ENCODE data around the gene CD47.
A peak's percentile ranks its signal among the peaks of the same experiment; 100 is the strongest.

Gene CD47

DNA sequence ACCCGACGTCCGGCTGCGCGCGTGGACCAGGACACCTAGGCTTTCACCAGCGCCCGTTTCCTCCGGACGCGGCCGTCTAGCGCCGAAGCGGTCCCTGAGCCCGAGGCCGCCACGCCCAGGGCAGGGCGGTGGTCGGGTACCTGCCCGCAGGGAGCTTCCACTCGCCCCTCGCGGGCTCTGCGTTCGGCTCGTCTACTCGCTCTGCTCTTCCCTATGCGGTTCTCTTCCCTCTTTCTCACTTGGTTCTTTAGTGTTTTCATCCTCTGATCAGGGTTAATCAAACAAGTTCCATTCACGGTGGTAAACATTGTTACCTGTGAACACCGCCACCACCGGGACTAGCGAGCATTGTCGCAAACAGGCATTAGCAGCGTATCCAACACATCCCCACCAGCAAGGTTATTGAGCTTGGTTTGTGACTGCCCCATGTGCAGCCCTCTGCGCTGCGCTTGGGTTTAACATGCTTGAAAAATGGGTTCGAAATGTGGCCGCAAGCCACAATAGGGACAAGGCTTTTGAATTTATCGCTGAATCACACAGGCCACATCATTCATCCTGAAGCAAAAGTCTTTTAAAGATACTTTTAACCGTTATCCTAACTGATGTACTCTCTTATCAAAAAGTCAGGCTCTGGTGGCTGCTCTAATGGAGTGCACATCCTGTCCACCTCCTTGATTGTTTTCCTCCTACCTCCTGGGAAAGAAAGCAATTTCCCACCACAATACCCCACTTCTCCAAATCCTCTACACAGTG lies 843 bp upstream of the CD47 start:
- no peak for DNase-seq (ENCODE audit: low spot score)

GRCh38 chr3:108090049-108090700 lies 656 bp downstream of the CD47 start:
- DNase-seq (ENCODE audit: low spot score), result peak; percentile 56

DNA sequence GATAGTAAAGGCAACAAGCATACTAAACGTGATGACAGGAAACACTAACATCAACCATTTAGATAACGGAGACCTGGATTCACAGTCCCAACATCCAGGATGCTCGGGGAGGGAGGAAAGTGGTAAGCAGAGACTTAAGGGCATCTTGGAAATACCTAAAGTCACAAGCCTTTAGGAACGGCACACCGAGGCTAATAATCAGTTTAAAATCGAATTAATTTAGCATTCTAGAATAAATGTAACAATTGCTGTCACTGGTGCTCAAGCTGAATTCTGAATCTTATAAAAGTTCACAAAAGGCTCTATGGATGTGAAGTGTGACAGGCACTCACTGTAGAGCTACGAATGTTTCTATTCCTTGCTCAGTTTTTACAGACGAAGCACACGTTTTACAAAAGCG lies 1.3 kb downstream of the CD47 start:
- peak; percentile 20 for DNase-seq (ENCODE audit: low spot score)

GRCh38 chr3:108088697-108089096 lies 2.1 kb downstream of the CD47 start:
- DNase-seq (ENCODE audit: low spot score), result no peak

DNA sequence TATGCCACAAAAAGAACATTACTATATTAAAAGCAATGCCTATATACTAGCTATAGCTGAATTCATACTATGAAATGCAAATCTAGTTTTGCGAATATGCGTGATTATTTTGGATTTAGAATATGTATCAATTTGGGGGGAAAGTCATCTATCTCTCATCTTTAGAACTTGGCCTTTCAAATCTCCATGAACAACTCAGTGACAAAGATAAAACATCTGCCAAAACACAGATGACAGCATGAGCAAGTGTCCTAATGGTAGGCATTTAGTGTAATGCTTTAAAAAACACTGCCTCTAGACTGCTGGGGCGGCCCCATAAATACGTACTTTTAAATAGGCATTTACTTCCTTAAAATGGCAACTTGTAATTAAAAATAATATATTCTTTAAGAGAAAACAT lies 2.7 kb downstream of the CD47 start:
- no peak for DNase-seq (ENCODE audit: low spot score)

GRCh38 chr3:108086653-108087052 lies 4.2 kb downstream of the CD47 start:
- DNase-seq (ENCODE audit: low spot score), result no peak

DNA sequence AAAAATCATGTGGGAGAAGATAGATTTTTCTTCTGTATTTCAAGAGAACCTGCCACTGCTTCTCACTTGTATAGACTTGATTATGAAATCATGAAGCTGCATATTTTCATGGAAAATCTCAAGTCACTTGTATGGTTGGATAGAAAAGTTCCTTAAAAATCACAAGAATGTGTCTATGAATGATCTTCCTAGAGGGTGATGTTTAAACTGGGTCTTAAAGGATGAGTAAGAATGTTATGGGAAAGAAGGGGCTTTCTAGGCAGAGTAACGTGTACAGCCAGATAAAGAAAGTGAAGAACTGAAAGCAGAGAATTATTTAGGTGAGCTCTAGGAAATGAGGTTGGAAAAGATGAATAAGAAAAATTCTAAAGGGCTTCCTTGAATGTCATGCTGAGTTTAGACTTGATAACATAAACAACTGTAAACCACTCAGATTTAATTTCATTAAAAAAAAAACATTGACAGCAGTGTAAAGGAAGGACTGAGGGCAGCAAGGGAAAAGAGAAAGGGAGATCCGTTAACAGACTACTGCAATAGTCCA lies 5.0 kb downstream of the CD47 start:
- DNase-seq (ENCODE audit: low spot score), result no peak

DNA sequence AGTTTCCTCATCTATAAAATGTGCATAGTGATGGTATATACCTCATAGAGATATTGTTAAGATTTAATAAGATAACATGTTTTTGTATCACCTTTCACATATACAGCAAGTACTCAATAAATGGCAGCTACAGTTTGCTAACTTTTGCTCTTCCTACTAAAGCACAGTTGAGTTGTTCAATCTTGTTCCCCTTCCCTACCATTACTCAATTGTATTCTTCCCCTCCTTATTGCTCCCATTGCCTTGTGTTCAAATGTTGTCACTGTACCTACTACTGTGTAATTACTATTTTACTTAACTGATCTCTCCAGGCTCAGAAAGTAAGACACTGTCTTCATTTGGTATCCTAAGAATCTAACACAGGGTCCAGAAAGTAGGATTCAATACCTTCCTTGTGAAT lies 5.5 kb downstream of the CD47 start:
- DNase-seq (ENCODE audit: low spot score), result no peak

DNA sequence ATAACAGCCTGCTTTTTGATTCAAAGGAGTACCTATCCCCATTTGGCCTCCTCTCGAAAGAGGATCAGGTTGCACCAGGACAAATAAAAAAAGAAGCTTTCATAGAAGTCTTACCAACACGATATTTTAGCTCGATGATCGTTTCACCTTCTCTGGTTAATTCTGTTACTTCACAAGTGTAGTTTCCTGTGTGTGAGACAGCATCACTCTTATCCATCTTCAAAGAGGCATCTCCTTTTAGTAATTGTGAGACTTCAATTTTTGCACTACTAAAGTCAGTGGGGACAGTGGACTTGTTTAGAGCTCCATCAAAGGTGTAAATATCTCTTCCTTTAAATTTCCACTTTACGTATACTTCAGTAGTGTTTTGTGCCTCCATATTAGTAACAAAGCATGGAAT lies 11.0 kb downstream of the CD47 start:
- DNase-seq (ENCODE audit: low spot score), result no peak

GRCh38 chr3:108079043-108079442 lies 11.8 kb downstream of the CD47 start:
- DNase-seq (ENCODE audit: low spot score), result no peak

- DNase-seq (ENCODE audit: low spot score), result no peak
Observed at GRCh38 chr3:108076564-108076963, 14.3 kb downstream of the CD47 start.

GRCh38 chr3:108073764-108074431 lies 16.9 kb downstream of the CD47 start:
- DNase-seq (ENCODE audit: low spot score), result no peak

GRCh38 chr3:108071368-108071767 lies 19.5 kb downstream of the CD47 start:
- DNase-seq (ENCODE audit: low spot score), result no peak

- DNase-seq (ENCODE audit: low spot score), result no peak
Observed at GRCh38 chr3:108070356-108070755, 20.5 kb downstream of the CD47 start.

GRCh38 chr3:108067768-108068167 lies 23.1 kb downstream of the CD47 start:
- DNase-seq (ENCODE audit: low spot score), result no peak

- no peak for DNase-seq (ENCODE audit: low spot score)
Observed at GRCh38 chr3:108065096-108065495, 25.7 kb downstream of the CD47 start.

DNA sequence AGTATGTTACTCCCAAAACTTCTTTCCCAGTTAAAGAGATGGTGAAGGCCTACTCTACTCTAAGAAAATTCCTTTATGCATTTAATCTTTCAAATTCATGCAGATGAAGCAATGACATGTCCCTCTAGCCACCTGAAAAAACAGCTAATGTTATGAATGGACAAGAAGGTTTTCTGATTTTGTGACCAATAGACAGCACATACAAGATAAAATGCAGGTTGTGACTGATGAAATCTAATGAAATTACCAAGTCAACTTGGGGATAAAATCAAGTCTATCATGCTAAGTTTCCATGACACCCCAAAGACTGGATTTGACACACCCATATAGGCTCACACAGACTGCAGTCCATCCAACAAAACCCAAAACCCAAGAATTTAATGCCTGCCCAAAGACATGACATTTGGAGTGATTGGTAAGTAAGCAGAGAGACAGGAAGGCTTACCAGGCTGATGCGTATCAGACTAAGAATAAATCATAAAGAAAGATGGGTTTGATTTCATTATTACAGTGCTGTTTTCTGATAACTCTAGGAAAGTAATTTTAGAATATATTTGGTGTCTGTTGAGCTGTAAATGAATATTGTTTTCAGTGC lies 26.4 kb downstream of the CD47 start:
- no peak for DNase-seq (ENCODE audit: low spot score)

GRCh38 chr3:108062051-108062450 lies 28.8 kb downstream of the CD47 start:
- no peak for DNase-seq (ENCODE audit: low spot score)

- DNase-seq (ENCODE audit: low spot score), result no peak
Observed at GRCh38 chr3:108060331-108060730, 30.5 kb downstream of the CD47 start.

GRCh38 chr3:108055931-108056330 lies 34.9 kb downstream of the CD47 start:
- DNase-seq (ENCODE audit: low spot score), result no peak

DNA sequence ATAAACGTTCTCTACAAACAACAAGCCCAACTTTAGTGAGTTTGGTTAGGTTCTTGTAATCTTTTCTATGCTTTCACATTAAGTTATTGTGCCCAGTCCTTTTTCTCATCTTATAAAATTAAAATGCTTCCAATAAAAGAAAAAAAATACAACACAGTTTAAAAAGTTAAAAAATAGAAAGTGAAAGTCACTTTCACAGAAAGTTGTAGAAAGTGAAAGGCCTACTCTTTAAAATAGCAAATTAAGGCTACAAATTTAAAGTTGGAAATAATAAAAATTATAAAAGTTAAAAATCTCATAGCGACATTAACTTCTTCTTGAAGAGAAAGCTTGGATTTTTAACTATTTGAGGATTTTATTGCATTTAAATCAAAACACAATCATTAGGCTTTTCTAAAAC lies 35.9 kb downstream of the CD47 start:
- no peak for DNase-seq (ENCODE audit: low spot score)

DNA sequence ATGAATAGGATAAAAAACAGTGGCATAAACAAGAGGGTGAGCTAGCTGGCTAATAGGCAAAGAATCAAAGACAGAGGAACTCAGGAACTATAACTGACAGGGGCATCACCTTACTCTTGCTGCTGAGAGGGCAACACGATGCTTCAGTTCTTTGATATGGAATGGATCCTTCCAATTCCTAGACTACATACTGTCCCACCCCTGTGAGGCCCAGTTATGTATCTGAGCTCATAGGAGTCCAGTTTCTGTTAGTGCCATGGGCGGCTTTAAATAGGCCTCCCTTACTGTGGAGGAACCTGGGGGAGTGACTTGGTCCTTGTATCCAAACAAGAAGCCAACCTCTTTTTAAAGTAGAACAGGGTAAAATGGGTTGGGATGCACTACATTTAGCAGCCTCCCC lies 37.3 kb downstream of the CD47 start:
- DNase-seq (ENCODE audit: low spot score), result no peak

Measured in SK-N-DZ (cell line).